Myocyte (in vitro differentiated cells): ENCODE data around the gene BIRC5. TPM values are rescaled to one million over a fixed set of nuclear protein-coding genes. Genes with fewer than 3 reads are reported as not detected.
"Not testable (repeated sequence)": the region's sequence is repeated elsewhere in the genome, so short reads cannot be mapped to it uniquely, and the experiment has no call there.

ENCODE experiments used
- DNase-seq: peaks from one replicate; pipeline ENCODE4 v3.0.0-alpha.2; 2012; ENCODE audit warnings: low read depth
- total RNA-seq: library from RNA; depleted of rRNA; stranded (reverse); fragments of >200 nt; gene quantifications from 2 replicates; pipeline ENCODE4 v1.2.3, GENCODE V29; 2014

The BIRC5 gene
- total RNA-seq, 1 donor from 2014 or later: 2.8 TPM

- no peak for DNase-seq
Observed at GRCh38 chr17:78238823-78239488, 24.9 kb downstream of the BIRC5 start.

GRCh38 chr17:78239489-78239931 is 25.5 kb downstream of the BIRC5 start:
- no peak for DNase-seq

- DNase-seq: no peak
Observed at GRCh38 chr17:78240012-78240655, 26.1 kb downstream of the BIRC5 start.

GRCh38 chr17:78240839-78241238 is 26.8 kb downstream of the BIRC5 start:
- no peak for DNase-seq

- DNase-seq: peak; percentile 42
Observed at GRCh38 chr17:78241277-78242023, 27.4 kb downstream of the BIRC5 start.

GRCh38 chr17:78242024-78242742 is 28.1 kb downstream of the BIRC5 start:
- no peak for DNase-seq

GRCh38 chr17:78247304-78247703 is 33.3 kb downstream of the BIRC5 start:
- DNase-seq: no peak

- no peak for DNase-seq
Observed at GRCh38 chr17:78248051-78248914, 34.2 kb downstream of the BIRC5 start.

GRCh38 chr17:78249074-78249817 is 35.2 kb downstream of the BIRC5 start:
- no peak for DNase-seq

- DNase-seq: no peak
Observed at GRCh38 chr17:78249818-78250806, 36.1 kb downstream of the BIRC5 start.

- peak; percentile 79 for DNase-seq
Observed at GRCh38 chr17:78250891-78251772, 37.1 kb downstream of the BIRC5 start.

- no peak for DNase-seq
Observed at GRCh38 chr17:78251773-78252103, 37.7 kb downstream of the BIRC5 start.

GRCh38 chr17:78252111-78252634 is 38.1 kb downstream of the BIRC5 start:
- no peak for DNase-seq

GRCh38 chr17:78252701-78253635 is 38.9 kb downstream of the BIRC5 start:
- DNase-seq: no peak

GRCh38 chr17:78253636-78253945 is 39.5 kb downstream of the BIRC5 start:
- not testable (repeated sequence) for DNase-seq

- peak; percentile 87 for DNase-seq
Observed at GRCh38 chr17:78253946-78254672, 40.1 kb downstream of the BIRC5 start.
